MM.1S (cell line): ENCODE results near the gene SLC35A2.

Source experiments
- DNase-seq: peaks from one replicate; pipeline ENCODE4 v3.0.0-alpha.2; 2015
- H2AFZ ChIP-seq: fragments of 300-600 bp; sonication (generic); 2 replicates; pipeline ENCODE4 v1.6.0; 2016; ENCODE audit warnings: antibody characterized with exemption, low read length
- H3F3A ChIP-seq: fragments of 300-600 bp; sonication (generic); 2 replicates; pipeline ENCODE4 v1.6.1; 2016; ENCODE audit warnings: mild to moderate bottlenecking, antibody characterized with exemption, low read length, moderate library complexity, mixed read lengths; ENCODE audit not compliant: insufficient read depth
- H3K27ac ChIP-seq: fragments of 300-600 bp; sonication (generic); 2 replicates; pipeline ENCODE4 v1.5.1; 2016; ENCODE audit warnings: mild to moderate bottlenecking, low read length
- H3K27me3 ChIP-seq: fragments of 300-600 bp; sonication (generic); replicated peaks from 2 replicates; pipeline ENCODE4 v1.6.0; 2016; ENCODE audit warnings: low read length; ENCODE audit not compliant: insufficient read depth
- H3K36me3 ChIP-seq: fragments of 300-600 bp; sonication (generic); replicated peaks from 2 replicates; pipeline ENCODE4 v1.6.1; 2016; ENCODE audit warnings: mild to moderate bottlenecking, low read length, mixed read lengths; ENCODE audit not compliant: insufficient read depth
- H3K4me1 ChIP-seq: fragments of 300-600 bp; sonication (generic); 2 replicates; pipeline ENCODE4 v1.6.1; 2016; ENCODE audit warnings: low read length, mixed read lengths
- H3K4me2 ChIP-seq: fragments of 300-600 bp; sonication (generic); 2 replicates; pipeline ENCODE4 v1.6.0; 2016; ENCODE audit warnings: low read depth, low read length
- H3K4me3 ChIP-seq: fragments of 300-600 bp; sonication (generic); 2 replicates; pipeline ENCODE4 v1.5.1; 2016; ENCODE audit warnings: low read length, mixed read lengths
- H3K79me2 ChIP-seq: fragments of 300-600 bp; sonication (generic); 2 replicates; pipeline ENCODE4 v1.6.1; 2016; ENCODE audit warnings: mixed run types, low read length, mixed read lengths
- H3K9ac ChIP-seq: fragments of 300-600 bp; sonication (generic); 2 replicates; pipeline ENCODE4 v1.6.1; 2016; ENCODE audit warnings: low read length, mixed read lengths
- H3K9me2 ChIP-seq: fragments of 300-600 bp; sonication (generic); replicated peaks from 2 replicates; pipeline ENCODE4 v1.6.1; 2016; ENCODE audit warnings: mild to moderate bottlenecking, low read length, mixed read lengths; ENCODE audit not compliant: insufficient read depth
- H3K9me3 ChIP-seq: fragments of 300-600 bp; sonication (generic); replicated peaks from 2 replicates; pipeline ENCODE4 v1.6.1; 2016; ENCODE audit warnings: mild to moderate bottlenecking, low read length, mixed read lengths; ENCODE audit not compliant: insufficient read depth
- H4K20me1 ChIP-seq: fragments of 300-600 bp; sonication (generic); 2 replicates; pipeline ENCODE4 v1.6.1; 2016; ENCODE audit warnings: mild to moderate bottlenecking, low read length, moderate library complexity, mixed read lengths; ENCODE audit not compliant: insufficient read depth
- CTCF ChIP-seq: fragments of 300-600 bp; sonication (generic); IDR thresholded peaks from 2 replicates; pipeline ENCODE4 v1.5.1; 2016; ENCODE audit warnings: antibody characterized with exemption, low read length, mixed read lengths
- EZH2 ChIP-seq: fragments of 300-600 bp; sonication (generic); optimal IDR thresholded peaks from 2 replicates; pipeline ENCODE3; 2017; ENCODE audit warnings: low read depth, mild to moderate bottlenecking, antibody characterized with exemption, low read length, mixed read lengths
- EZH2phosphoT487 ChIP-seq: fragments of 300-600 bp; sonication (generic); IDR thresholded peaks from 2 replicates; pipeline ENCODE4 v1.6.1; 2018; ENCODE audit warnings: antibody characterized with exemption, low read length

Gene SLC35A2

DNA sequence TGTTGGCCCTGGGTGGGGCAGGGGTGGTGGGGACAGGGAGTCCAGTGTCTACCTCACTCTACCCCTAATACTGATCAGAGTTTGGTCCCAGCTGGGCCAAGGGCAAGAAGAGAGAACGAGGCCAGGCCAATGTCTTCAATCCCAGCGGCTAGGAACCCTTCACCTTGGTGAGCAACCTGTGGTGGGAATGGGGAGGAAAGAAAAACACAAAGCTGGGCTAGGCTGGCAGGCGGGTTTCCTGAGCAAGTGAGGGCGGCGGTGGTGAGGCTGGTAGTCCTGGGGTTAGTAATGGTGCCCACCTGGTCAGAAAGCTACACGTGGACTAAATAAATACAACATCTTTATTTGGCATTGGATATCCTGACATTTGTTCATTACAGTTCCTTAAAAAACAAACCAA lies 8.2 kb downstream of the SLC35A2 start:
- Histone ChIP-seq H3K9ac (no peak overlapping the region), H3K4me1 (no peaks in the 10 kb centered on the region), H3K36me3 (no peaks in the 10 kb centered on the region), H3K27ac (no peak overlapping the region), H3K4me3 (no peak overlapping the region), H4K20me1 (no peaks in the 10 kb centered on the region), H3K79me2 (peaks cover 22% of the 10 kb centered on the region), H3F3A (peaks cover 2% of the 10 kb centered on the region; the same call in 1 of the 2 replicates), H3K27me3 (no peaks in the 10 kb centered on the region), H3K4me2 (no peak overlapping the region), H3K9me2 (no peaks in the 10 kb centered on the region), H3K9me3 (no peaks in the 10 kb centered on the region), H2AFZ (no peak overlapping the region)
- TF ChIP-seq EZH2, result no peak
- no peak for TF ChIP-seq EZH2phosphoT487
- no peak for TF ChIP-seq CTCF
- DNase-seq, result no peak

DNA sequence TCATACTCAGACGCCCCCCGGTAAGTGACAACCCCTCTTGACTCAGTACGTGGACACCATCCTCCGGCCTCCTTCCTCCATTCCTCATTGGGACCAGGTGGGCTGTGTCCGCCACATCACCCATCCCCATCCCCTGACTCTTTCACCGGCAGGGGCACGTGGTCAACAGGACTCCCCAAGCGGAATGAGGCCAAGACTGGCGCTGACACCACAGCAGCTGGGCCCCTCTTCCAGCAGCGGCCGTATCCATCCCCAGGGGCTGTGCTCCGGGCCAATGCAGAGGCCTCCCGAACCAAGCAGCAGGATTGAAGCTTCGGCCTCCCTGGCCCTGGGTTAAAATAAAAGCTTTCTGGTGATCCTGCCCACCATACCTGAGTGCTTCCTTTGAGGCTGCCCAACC lies 8.7 kb downstream of the SLC35A2 start:
- no peak overlapping the region for H3K27ac ChIP-seq
- H3K27me3 ChIP-seq, result no peaks in the 10 kb centered on the region
- no peak overlapping the region for H3K9ac ChIP-seq
- H2AFZ ChIP-seq, result no peak overlapping the region
- no peak overlapping the region for H3K4me3 ChIP-seq
- H4K20me1 ChIP-seq, result no peaks in the 10 kb centered on the region
- no peak overlapping the region for H3K4me2 ChIP-seq
- TF ChIP-seq EZH2phosphoT487, result no peak
- TF ChIP-seq CTCF, result no peak
- TF ChIP-seq EZH2, result no peak
- DNase-seq, result no peak
- H3K9me2 ChIP-seq, result no peaks in the 10 kb centered on the region
- no peaks in the 10 kb centered on the region for H3K36me3 ChIP-seq
- H3K79me2 ChIP-seq, result peaks cover 22% of the 10 kb centered on the region
- peaks cover 4% of the 10 kb centered on the region; the same call in 1 of the 2 replicates for H3F3A ChIP-seq
- H3K9me3 ChIP-seq, result no peaks in the 10 kb centered on the region
- H3K4me1 ChIP-seq, result no peaks in the 10 kb centered on the region

DNA sequence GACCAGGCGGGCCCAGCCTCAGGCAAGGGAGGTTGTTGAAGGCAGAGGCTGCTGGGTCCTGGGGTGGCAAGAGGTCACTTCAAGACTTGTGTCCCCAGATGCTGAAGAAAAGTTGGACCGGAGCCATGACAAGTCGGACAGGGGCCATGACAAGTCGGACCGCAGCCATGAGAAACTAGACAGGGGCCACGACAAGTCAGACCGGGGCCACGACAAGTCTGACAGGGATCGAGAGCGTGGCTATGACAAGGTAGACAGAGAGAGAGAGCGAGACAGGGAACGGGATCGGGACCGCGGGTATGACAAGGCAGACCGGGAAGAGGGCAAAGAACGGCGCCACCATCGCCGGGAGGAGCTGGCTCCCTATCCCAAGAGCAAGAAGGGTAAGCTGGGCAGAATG lies 9.3 kb downstream of the SLC35A2 start:
- no peaks in the 10 kb centered on the region for H3K36me3 ChIP-seq
- DNase-seq, result no peak

More for the DNA sequence above, 9.3 kb downstream of the SLC35A2 start:
- H4K20me1 ChIP-seq, result no peaks in the 10 kb centered on the region
- no peaks in the 10 kb centered on the region for H3K9me3 ChIP-seq
- no peak overlapping the region for H3K9ac ChIP-seq
- H3K4me3 ChIP-seq, result no peak overlapping the region
- H3K79me2 ChIP-seq, result peaks cover 26% of the 10 kb centered on the region
- no peak overlapping the region for H2AFZ ChIP-seq
- H3K27ac ChIP-seq, result no peak overlapping the region
- H3K4me1 ChIP-seq, result no peaks in the 10 kb centered on the region
- H3F3A ChIP-seq, result peaks cover 4% of the 10 kb centered on the region; the same call in 1 of the 2 replicates
- H3K9me2 ChIP-seq, result no peaks in the 10 kb centered on the region
- H3K4me2 ChIP-seq, result no peak overlapping the region
- TF ChIP-seq CTCF (no peak), EZH2 (no peak), EZH2phosphoT487 (no peak)
- no peaks in the 10 kb centered on the region for H3K27me3 ChIP-seq
